ENCODE data around the gene KIAA1958.

DNA sequence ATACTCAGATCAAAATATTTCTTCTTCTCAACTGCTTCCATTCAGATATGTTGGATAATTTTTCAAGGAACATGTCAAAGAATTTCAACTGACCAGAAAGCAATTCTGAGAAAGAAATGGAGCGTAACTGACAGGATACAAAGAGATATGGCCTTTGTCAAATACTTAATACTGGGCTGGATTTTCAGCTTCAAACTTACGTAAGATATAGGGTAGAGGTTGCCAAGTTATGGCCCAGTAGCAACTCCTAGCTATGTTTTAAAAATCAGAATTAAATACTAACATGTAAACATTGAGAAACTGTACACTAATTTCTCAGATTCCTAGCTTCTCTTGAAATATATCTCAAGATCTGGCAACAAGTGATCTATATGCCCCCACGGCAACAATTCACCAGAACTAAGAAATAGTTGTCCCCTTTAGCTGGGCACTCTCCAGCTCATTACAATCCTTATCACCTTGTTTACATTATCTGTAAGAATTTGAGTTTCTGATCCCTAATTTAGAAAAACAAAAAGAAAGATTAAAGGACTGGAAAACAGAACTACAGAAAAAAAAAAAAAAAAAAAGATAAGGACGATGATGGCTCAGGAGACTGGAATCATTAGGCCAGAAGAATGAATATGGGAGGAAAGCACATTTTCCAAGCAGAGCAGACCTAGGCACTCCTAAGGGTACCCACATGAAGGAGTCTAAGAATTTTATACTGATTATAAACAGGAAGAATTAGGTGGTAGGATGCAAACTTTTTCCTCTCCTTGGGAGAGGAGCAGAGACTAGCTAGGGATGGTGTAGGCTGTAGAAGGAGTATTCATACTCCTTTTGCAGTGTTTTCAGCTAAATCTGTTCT is 208.3 kb downstream of the KIAA1958 start:
- TF ChIP-seq CHD1 (IDR thresholded peaks at IDR 0.05; ENCODE audit: low read depth, low read length) (no peak), BRCA1 (IDR thresholded peaks at IDR 0.05; ENCODE audit: low read depth, low read length) (no peak), NRF1 (IDR thresholded peaks at IDR 0.05; ENCODE audit: low read depth, low read length) (no peak), CTCF (IDR thresholded peaks at IDR 0.05; ENCODE audit: control extremely low read depth in 1 of 3, insufficient read depth in 1 of 3, low read depth in 1 of 3, low read length in 3 of 3) (no peak), EP300 (IDR thresholded peaks at IDR 0.05; ENCODE audit: borderline replicate concordance in 1 of 2, low read depth in 2 of 2, low read length in 2 of 2) (no peak), POLR2AphosphoS5 (IDR thresholded peaks at IDR 0.05; ENCODE audit: low read depth, low read length) (no peak), MAFK (IDR thresholded peaks at IDR 0.05; ENCODE audit: low read depth, low read length) (no peak), HDAC6 (IDR thresholded peaks at IDR 0.05; ENCODE audit: low read depth, low read length) (no peak)
- TF ChIP-seq, protein P1, sequence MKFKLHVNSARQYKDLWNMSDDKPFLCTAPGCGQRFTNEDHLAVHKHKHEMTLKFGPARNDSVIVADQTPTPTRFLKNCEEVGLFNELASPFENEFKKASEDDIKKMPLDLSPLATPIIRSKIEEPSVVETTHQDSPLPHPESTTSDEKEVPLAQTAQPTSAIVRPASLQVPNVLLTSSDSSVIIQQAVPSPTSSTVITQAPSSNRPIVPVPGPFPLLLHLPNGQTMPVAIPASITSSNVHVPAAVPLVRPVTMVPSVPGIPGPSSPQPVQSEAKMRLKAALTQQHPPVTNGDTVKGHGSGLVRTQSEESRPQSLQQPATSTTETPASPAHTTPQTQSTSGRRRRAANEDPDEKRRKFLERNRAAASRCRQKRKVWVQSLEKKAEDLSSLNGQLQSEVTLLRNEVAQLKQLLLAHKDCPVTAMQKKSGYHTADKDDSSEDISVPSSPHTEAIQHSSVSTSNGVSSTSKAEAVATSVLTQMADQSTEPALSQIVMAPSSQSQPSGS (IDR thresholded peaks at IDR 0.05; ENCODE audit: low read length) = no peak

Measured in H1 (cell line).